ENCODE measurements around the gene NLGN4Y.
"Not testable (repeated sequence)": the region's sequence is repeated elsewhere in the genome, so short reads cannot be mapped to it uniquely, and the experiment has no call there.

The NLGN4Y gene

DNA sequence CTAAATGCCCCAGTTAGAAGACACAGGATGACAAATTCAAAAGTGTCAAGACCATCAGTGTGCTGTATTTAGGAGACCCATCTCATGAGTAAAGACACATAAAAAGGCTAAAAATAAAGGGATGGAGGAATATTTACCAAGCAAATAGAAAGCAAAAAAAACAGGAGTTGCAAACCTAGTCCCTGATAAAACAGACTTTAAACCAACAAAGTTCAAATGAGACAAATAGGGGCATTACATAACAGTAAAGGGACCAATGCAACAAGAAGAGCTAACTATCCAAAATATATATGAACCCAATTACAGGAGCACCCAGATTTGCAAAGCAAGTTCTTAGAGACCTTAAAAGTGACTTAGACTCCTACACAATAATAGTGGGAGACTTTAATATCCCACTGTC is 336.1 kb downstream of the NLGN4Y start:
- DNase-seq = no peak

GRCh38 chrY:14861033-14861432 is 336.7 kb downstream of the NLGN4Y start:
- DNase-seq = not testable (repeated sequence)

GRCh38 chrY:14871971-14872370 is 347.6 kb downstream of the NLGN4Y start:
- no peak for DNase-seq
